ENCODE measurements around the gene CFAP161.

CFAP161 gene

GRCh38 chr15:81133782-81134461 is at the start of gene CFAP161:
Gene CFAP161 (plus strand): TSS chr15:81134270. CDS start chr15:81134330, 60 bp downstream.
- DNase-seq: peak; percentile 76

GRCh38 chr15:81084716-81085115 is 49.4 kb upstream of the CFAP161 start:
- no peak for DNase-seq

- DNase-seq: no peak
Observed at GRCh38 chr15:81085213-81085612, 48.9 kb upstream of the CFAP161 start.

GRCh38 chr15:81085898-81086297 is 48.2 kb upstream of the CFAP161 start:
- no peak for DNase-seq

GRCh38 chr15:81087066-81087465 is 47.0 kb upstream of the CFAP161 start:
- DNase-seq: peak; percentile 27

GRCh38 chr15:81087694-81088093 is 46.4 kb upstream of the CFAP161 start:
- DNase-seq: no peak

GRCh38 chr15:81088470-81089013 is 45.5 kb upstream of the CFAP161 start:
- no peak for DNase-seq

- peak; percentile 98 for DNase-seq
Observed at GRCh38 chr15:81091889-81092558, 42.0 kb upstream of the CFAP161 start.

- no peak for DNase-seq
Observed at GRCh38 chr15:81092559-81092902, 41.5 kb upstream of the CFAP161 start.

- DNase-seq: no peak
Observed at GRCh38 chr15:81093961-81094360, 40.1 kb upstream of the CFAP161 start.

- DNase-seq: no peak
Observed at GRCh38 chr15:81095690-81096365, 38.2 kb upstream of the CFAP161 start.

GRCh38 chr15:81096398-81096797 is 37.7 kb upstream of the CFAP161 start:
- DNase-seq: no peak

- DNase-seq: no peak
Observed at GRCh38 chr15:81097116-81097889, 36.8 kb upstream of the CFAP161 start.

- DNase-seq: peak; percentile 28
Observed at GRCh38 chr15:81097890-81098280, 36.2 kb upstream of the CFAP161 start.

- no peak for DNase-seq
Observed at GRCh38 chr15:81098349-81098748, 35.7 kb upstream of the CFAP161 start.

- peak; percentile 41 for DNase-seq
Observed at GRCh38 chr15:81098861-81099651, 35.0 kb upstream of the CFAP161 start.

GRCh38 chr15:81101894-81102815 is 31.9 kb upstream of the CFAP161 start:
- no peak for DNase-seq

- no peak for DNase-seq
Observed at GRCh38 chr15:81103857-81104256, 30.2 kb upstream of the CFAP161 start.

GRCh38 chr15:81105545-81105944 is 28.5 kb upstream of the CFAP161 start:
- DNase-seq: peak; percentile 67

GRCh38 chr15:81106560-81106959 is 27.5 kb upstream of the CFAP161 start:
- peak; percentile 85 for DNase-seq

GRCh38 chr15:81107889-81108288 is 26.2 kb upstream of the CFAP161 start:
- DNase-seq: no peak
